GM18502 (cell line): Measurements from ENCODE around the gene FNIP1.
A peak's percentile ranks its signal among the peaks of the same experiment; 100 is the strongest.
"Not testable (repeated sequence)": the region's sequence is repeated elsewhere in the genome, so short reads cannot be mapped to it uniquely, and the experiment has no call there.

ENCODE experiments used
- ATAC-seq: cut with Tn5 transposase; IDR thresholded peaks from one replicate; pipeline ENCODE4 v1.9.1; 2021; ENCODE audit warnings: mild to moderate bottlenecking; ENCODE audit not compliant: unreplicated experiment, poor library complexity

Gene FNIP1

GRCh38 chr5:131787736-131788135 lies 9.1 kb downstream of the FNIP1 start:
- ATAC-seq, result no peak

GRCh38 chr5:131786900-131787692 lies 9.7 kb downstream of the FNIP1 start:
- no peak for ATAC-seq

GRCh38 chr5:131786036-131786435 lies 10.8 kb downstream of the FNIP1 start:
- ATAC-seq, result no peak

- no peak for ATAC-seq
Measured at GRCh38 chr5:131783874-131784273, 12.9 kb downstream of the FNIP1 start.

GRCh38 chr5:131783357-131783756 lies 13.5 kb downstream of the FNIP1 start:
- ATAC-seq, result no peak

- no peak for ATAC-seq
Measured at GRCh38 chr5:131782717-131783116, 14.1 kb downstream of the FNIP1 start.

GRCh38 chr5:131778141-131778540 lies 18.7 kb downstream of the FNIP1 start:
- not testable (repeated sequence) for ATAC-seq

GRCh38 chr5:131776450-131776849 lies 20.4 kb downstream of the FNIP1 start:
- ATAC-seq, result no peak

GRCh38 chr5:131774652-131775367 lies 22.0 kb downstream of the FNIP1 start:
- no peak for ATAC-seq

- ATAC-seq, result no peak
Measured at GRCh38 chr5:131773805-131774204, 23.0 kb downstream of the FNIP1 start.

- ATAC-seq, result no peak
Measured at GRCh38 chr5:131771692-131772091, 25.1 kb downstream of the FNIP1 start.

- no peak for ATAC-seq
Measured at GRCh38 chr5:131769961-131770360, 26.9 kb downstream of the FNIP1 start.

GRCh38 chr5:131769336-131769735 lies 27.5 kb downstream of the FNIP1 start:
- no peak for ATAC-seq

GRCh38 chr5:131767891-131768290 lies 28.9 kb downstream of the FNIP1 start:
- ATAC-seq, result no peak

GRCh38 chr5:131766689-131767088 lies 30.1 kb downstream of the FNIP1 start:
- no peak for ATAC-seq

GRCh38 chr5:131765261-131765660 lies 31.6 kb downstream of the FNIP1 start:
- no peak for ATAC-seq

GRCh38 chr5:131763968-131764367 lies 32.8 kb downstream of the FNIP1 start:
- ATAC-seq, result no peak

- ATAC-seq, result no peak
Measured at GRCh38 chr5:131760793-131761192, 36.0 kb downstream of the FNIP1 start.

- ATAC-seq, result no peak
Measured at GRCh38 chr5:131759704-131760103, 37.1 kb downstream of the FNIP1 start.

GRCh38 chr5:131758520-131758900 lies 38.3 kb downstream of the FNIP1 start:
- peak; percentile 44 for ATAC-seq

GRCh38 chr5:131757830-131758519 lies 38.8 kb downstream of the FNIP1 start:
- peak; percentile 55 for ATAC-seq
